ENCODE measurements around the gene GTF2IRD1. TPM values are rescaled to one million over a fixed set of nuclear protein-coding genes. Genes with fewer than 3 reads are reported as not detected.
"Not testable (repeated sequence)": the region's sequence is repeated elsewhere in the genome, so short reads cannot be mapped to it uniquely, and the experiment has no call there.

The GTF2IRD1 gene
- total RNA-seq, 1 experiment from 2014 or later = 14.0 TPM

GRCh38 chr7:74491490-74491889, 37.8 kb downstream of the GTF2IRD1 start:
- DNase-seq (ENCODE audit: low read depth) = not testable (repeated sequence)

DNA sequence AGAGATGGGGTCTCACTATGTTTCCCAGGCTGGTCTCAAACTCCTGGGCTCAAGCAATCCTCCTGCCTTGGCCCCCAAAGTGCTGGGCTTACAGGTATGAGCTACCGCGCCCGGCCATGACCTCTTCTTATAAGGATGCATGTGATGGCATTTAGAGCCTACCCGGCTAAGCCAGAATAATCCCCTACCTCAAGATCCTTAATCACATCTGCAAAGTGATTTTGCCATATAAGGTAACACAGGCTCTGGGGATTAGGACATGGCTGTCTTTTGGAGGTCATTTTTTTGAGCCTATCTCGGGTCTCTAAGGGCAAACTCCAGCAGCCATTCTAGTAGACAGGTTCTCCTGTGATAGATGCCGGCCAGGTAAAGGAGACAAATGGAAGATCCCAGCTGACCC, 39.6 kb downstream of the GTF2IRD1 start:
- no peak for DNase-seq (ENCODE audit: low read depth)

GRCh38 chr7:74494076-74494548, 40.4 kb downstream of the GTF2IRD1 start:
- DNase-seq (ENCODE audit: low read depth) = no peak

DNA sequence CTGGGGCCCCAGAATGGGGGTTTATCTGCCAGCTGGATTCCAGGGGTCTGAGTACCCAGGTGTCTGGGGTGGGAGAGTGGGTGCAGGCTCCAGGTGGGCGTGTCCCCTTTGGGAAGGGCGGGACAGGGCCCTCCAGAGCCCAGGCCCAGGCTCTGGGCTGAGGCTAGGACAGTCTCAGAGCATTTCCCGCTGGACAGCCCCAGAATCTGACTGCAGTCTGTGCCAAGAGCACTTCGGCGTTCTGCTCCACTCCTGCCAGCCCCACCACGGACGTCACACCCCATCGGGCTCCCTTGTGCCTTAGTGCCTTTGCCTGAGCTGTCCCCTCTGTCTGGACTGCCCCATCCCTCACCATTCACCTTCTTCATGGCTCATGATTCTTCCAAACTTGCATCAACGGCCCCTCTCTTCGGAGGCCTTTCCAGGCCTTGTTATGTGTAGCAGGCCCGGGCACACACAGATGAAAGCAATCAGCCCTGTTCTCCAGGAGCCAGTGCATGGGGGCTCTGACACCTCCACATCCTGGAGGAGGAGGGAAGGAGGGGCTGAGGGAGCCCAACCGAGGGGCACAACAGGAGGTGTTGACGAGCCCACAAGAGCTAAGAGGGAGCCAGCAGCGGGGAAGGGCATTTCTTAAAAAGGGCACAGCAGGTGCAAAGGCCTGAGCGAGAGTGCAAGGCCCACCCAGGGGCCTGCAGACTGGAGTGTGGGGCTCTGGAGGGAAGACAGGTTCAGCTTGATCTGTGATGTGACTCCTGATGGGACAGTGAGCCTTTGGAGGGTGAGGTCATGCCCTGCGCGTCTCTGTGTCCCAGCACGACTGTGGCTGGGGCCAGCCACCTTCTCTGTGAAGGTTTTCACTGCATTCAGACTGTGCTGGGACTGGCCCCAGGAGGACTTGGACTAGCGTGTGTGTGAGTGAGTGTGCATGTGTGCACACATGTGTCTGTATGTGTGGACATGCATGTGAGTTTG, 41.7 kb downstream of the GTF2IRD1 start:
- no peak for DNase-seq (ENCODE audit: low read depth)

- no peak for DNase-seq (ENCODE audit: low read depth)
These were observed 42.6 kb downstream of the GTF2IRD1 start for GRCh38 chr7:74496272-74496671.

GRCh38 chr7:74496773-74497172, 43.1 kb downstream of the GTF2IRD1 start:
- DNase-seq (ENCODE audit: low read depth) = not testable (repeated sequence)

DNA sequence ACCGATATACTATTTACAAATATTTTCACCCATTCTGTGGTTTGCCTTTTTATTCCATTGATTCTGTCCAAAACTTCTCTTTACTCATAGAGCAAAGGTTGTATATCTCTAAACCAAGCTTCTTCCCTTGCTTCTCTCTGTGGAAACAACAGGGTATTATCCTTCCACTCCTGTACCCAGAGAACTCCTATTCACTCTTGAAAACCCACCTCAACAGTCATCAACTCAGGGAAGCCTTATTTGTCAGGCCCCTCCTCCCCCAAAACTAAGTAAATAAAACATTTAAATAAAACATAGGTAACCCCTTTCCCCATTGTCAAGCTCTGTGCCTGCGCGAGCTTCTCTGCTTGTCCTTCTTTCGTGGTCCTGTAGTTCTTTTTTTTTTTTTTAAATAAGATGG, 44.6 kb downstream of the GTF2IRD1 start:
- no peak for DNase-seq (ENCODE audit: low read depth)

GRCh38 chr7:74498996-74499834, 45.5 kb downstream of the GTF2IRD1 start:
- DNase-seq (ENCODE audit: low read depth) = no peak

- no peak for DNase-seq (ENCODE audit: low read depth)
These were observed 46.2 kb downstream of the GTF2IRD1 start for GRCh38 chr7:74499835-74500388.

GRCh38 chr7:74501298-74501697, 47.6 kb downstream of the GTF2IRD1 start:
- DNase-seq (ENCODE audit: low read depth) = no peak

DNA sequence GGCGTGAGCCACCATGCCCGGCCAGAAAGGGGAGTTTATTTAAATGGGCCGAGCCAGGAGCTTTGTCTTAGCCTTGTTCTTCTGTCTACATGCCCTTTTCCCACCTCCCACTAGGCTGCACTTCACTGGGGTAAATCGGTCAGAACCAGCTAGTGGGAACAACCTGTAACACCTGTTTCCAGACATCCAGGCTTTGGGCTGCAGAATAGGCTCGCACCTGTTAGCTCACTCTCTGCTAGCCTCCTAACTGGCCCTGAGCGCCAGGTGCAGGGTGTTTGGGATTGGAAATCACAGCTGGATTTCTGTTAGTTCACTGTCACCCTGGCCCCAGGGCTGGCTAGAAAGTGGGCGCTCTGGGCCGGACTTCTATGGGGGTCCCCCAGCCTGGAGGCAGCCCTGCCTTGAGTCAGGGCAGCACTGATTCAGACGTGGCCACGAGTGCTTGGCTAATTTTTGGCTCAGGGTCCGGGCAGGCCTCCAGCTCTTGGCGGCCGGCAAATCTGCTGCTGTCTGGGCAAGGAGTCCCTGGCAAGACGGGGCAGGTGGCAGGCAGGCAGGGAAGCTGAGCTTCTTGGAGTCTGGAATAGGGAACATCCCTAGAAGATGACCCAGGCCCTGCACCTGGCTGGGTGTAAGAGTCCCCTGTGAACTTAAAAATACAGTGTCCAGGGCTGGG, 48.6 kb downstream of the GTF2IRD1 start:
- DNase-seq (ENCODE audit: low read depth) = no peak

DNA sequence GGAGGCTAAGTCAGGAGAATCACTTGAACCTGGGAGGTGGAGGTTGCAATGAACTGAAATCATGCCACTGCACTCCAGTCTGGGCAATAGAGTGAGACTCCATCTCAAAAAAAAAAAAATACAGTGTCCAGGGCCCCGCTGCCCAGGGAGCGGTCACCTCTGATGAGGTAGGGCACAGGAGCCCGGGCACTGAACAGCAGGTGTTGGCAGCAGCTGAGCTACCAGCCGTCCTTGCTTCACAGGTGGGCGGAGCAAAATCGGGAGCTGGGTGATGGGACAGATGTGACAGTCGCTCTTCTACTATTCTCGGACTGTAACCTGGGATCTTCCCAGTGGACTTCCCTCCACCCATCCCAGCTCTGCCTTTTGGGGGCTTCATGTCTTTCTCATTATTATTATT, 49.4 kb downstream of the GTF2IRD1 start:
- DNase-seq (ENCODE audit: low read depth) = no peak

DNA sequence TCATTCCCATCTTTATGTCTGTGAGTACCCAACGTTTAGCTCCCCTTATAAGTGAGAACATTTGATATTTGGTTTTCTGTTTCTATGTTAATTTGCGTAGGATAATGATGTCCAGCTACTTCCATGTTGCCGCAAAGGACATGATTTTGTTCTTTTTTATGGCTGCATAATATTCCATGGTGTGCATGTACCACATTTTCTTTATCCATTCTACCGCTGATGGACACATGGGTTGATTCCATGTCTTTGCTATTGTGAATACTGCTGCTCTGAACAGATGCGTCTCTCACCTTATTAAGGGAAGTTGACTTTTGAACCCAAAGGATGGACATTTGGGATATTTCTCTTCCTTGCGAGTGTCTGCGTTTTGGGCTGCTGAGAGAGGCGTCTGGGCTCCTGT, 50.2 kb downstream of the GTF2IRD1 start:
- no peak for DNase-seq (ENCODE audit: low read depth)

- no peak for DNase-seq (ENCODE audit: low read depth)
These were observed 52.0 kb downstream of the GTF2IRD1 start for GRCh38 chr7:74505471-74506324.

GRCh38 chr7:74506325-74506724, 52.6 kb downstream of the GTF2IRD1 start:
- DNase-seq (ENCODE audit: low read depth) = no peak

DNA sequence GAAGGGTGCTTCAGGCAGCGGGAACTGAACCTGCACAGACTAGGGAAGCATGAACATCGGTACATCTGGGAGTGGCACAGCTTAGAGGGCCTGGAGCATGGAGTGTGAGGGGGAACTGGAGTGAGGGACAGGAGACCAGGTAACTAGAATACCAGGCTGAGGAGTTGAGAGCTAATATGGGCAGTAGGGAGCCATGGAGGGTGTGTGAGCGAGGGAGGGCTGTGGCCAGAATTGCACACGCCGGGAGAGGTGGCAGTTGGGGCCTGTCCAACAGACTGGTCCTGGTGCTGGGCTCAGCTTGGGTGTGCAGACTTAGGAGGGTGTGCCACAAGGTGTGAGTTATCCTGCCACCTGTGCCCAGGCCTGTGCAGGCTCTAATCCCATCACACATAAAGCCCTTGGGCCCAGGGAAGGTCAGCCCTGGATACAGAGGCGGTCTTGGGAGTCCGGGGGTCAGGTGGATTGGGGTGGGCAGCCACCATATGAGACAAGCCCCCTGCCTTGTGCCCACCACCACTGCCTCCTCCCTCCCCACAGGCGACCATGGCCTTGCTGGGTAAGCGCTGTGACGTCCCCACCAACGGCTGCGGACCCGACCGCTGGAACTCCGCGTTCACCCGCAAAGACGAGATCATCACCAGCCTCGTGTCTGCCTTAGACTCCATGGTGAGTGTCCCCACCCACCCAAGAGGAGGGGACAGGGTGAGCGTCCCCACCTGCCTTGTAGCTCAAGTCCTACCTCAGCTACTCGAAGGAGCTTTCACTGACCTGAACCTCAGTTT, 54.0 kb downstream of the GTF2IRD1 start:
- no peak for DNase-seq (ENCODE audit: low read depth)

DNA sequence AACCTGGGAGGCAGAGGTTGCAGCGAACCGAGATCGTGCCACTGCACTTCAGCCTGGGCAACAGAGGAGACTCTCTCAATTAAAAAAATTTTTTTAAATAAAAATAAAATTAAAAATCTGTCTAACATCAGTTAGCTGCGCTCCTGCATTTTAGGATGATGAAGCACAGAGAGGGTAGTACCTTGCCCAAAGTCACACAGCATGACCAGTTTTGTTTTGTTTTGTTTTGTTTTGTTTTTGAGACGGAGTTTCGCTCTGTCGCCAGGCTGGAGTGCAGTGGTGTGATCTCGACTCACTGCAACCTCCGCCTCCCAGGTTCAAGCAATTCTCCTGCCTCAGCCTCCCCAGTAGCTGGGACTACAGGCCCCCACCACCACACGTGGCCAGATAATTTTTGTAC, 55.7 kb downstream of the GTF2IRD1 start:
- not testable (repeated sequence) for DNase-seq (ENCODE audit: low read depth)

GRCh38 chr7:74511345-74511744, 57.6 kb downstream of the GTF2IRD1 start:
- DNase-seq (ENCODE audit: low read depth) = no peak

DNA sequence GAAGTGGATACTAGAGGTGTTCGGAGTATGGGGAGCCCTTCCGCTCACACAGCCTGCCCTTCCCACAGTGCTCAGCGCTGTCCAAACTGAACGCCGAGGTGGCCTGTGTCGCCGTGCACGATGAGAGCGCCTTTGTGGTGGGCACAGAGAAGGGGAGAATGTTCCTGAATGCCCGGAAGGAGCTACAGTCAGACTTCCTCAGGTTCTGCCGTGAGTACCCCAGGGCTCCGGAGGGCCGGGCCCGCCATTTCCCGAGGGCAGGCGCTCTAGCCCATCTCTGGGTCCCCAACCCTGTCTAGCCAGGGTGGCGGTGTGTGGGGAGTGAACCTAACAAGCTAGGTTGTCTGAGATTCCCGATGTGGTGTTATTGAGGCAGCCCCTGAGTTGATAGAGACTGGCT, 59.1 kb downstream of the GTF2IRD1 start:
- no peak for DNase-seq (ENCODE audit: low read depth)

Measured in HT1080 (cell line).